Natural killer cell (primary cell): ENCODE data around the gene WDFY4. TPM values are rescaled to one million over a fixed set of nuclear protein-coding genes. Genes with fewer than 3 reads are reported as not detected.

Source experiments
- ATAC-seq, 3 donors: fragments of 150-1000 bp in 2 of 3; fragments of 200-7000 bp in 1 of 3; cut with Tn5 transposase; 1 replicate in 1 of 3; 2 replicates in 2 of 3; pipeline ENCODE4 v1.10.0; 2021; ENCODE audit warnings: mild to moderate bottlenecking in 2 of 3, moderate library complexity in 2 of 3
- DNase-seq, 2 donors: peaks; one replicate each; pipeline versions ENCODE4 v3.0.0 to v3.0.0-alpha.2; 2013 to 2021; ENCODE audit warnings: mixed read lengths in 1 of 2
- H3K27ac ChIP-seq: one replicate; pipeline ENCODE4 v1.5.1; 2013; ENCODE audit warnings: mild to moderate bottlenecking, low read length
- H3K27me3 ChIP-seq: one replicate; pipeline ENCODE4 v1.6.1; 2013; ENCODE audit warnings: low read length; ENCODE audit not compliant: control insufficient read depth, insufficient read depth
- H3K36me3 ChIP-seq: one replicate; pipeline ENCODE4 v1.6.1; 2013; ENCODE audit warnings: low read length; ENCODE audit not compliant: control insufficient read depth, insufficient read depth
- H3K4me1 ChIP-seq: one replicate; pipeline ENCODE4 v1.6.1; 2013; ENCODE audit warnings: low read length; ENCODE audit not compliant: control insufficient read depth, insufficient read depth
- H3K4me3 ChIP-seq: one replicate; pipeline ENCODE4 v1.5.1; 2013; ENCODE audit warnings: low read length
- H3K9me3 ChIP-seq: one replicate; pipeline ENCODE4 v1.6.1; 2013; ENCODE audit warnings: low read length; ENCODE audit not compliant: control insufficient read depth, insufficient read depth
- H3K27ac Mint-ChIP-seq, 2 donors: one replicate each; pipeline ENCODE4 v1.8.0; 2022; ENCODE audit warnings: mild to moderate bottlenecking in 2 of 2, mixed read lengths in 2 of 2, moderate library complexity in 1 of 2
- H3K27me3 Mint-ChIP-seq, 2 donors: one replicate each; pipeline ENCODE4 v1.8.0; 2022; ENCODE audit warnings: low read depth in 2 of 2, mixed read lengths in 2 of 2
- H3K36me3 Mint-ChIP-seq: one replicate; pipeline ENCODE4 v1.8.0; 2022; ENCODE audit warnings: mixed read lengths
- H3K4me1 Mint-ChIP-seq, 2 donors: one replicate each; pipeline ENCODE4 v1.8.0; 2022; ENCODE audit warnings: mixed read lengths in 2 of 2
- H3K4me3 Mint-ChIP-seq: one replicate; pipeline ENCODE4 v1.8.0; 2022; ENCODE audit warnings: mild to moderate bottlenecking, moderate library complexity, mixed read lengths
- H3K9me3 Mint-ChIP-seq, 2 donors: one replicate each; pipeline ENCODE4 v1.8.0; 2022; ENCODE audit warnings: mixed read lengths in 2 of 2
- CTCF ChIP-seq: fragments of 200-600 bp; IDR thresholded peaks from one replicate; pipeline ENCODE4 v1.8.0; 2022; ENCODE audit warnings: antibody characterized with exemption
- WGBS: methylation state at CpG from one replicate; pipeline ENCODE4 v1.1.7; 2013; ENCODE audit warnings: missing lambda C conversion rate; ENCODE audit not compliant: insufficient coverage; 5-methylcytosine and 5-hydroxymethylcytosine counted together
- intact Hi-C: fragments of 100-400 bp; cut with micrococcal nuclease; formaldehyde crosslinking; loops from one replicate; pipeline ENCODE4 v1.14.2; 2022
- total RNA-seq, 4 donors: library from RNA; stranded (reverse); fragments of 120-200 nt in 1 of 4; gene quantifications; one replicate each; pipeline versions ENCODE4 v1.2.3 to v1.2.4, GENCODE V29; 2013 to 2022

Gene WDFY4
- total RNA-seq, 3 donors from 2014 or later (not counting 1 experiment from before 2014, with no cell fraction given): 1.7 to 8.4 (median 3.5) TPM

GRCh38 chr10:48900371-48900801, 215.7 kb downstream of the WDFY4 start:
- Mint-ChIP-seq H3K9me3 (no peaks in the 10 kb centered on the region), H3K4me3 (no peak overlapping the region), H3K27ac (no peak overlapping the region), H3K36me3 (no peaks in the 10 kb centered on the region), H3K4me1 (no peaks in the 10 kb centered on the region), H3K27me3 (no peaks in the 10 kb centered on the region)
- Histone ChIP-seq H3K4me3 (no peak overlapping the region), H3K36me3 (no peaks in the 10 kb centered on the region), H3K27me3 (no peaks in the 10 kb centered on the region), H3K9me3 (no peaks in the 10 kb centered on the region), H3K27ac (no peak overlapping the region), H3K4me1 (no peaks in the 10 kb centered on the region)
- no peak for DNase-seq
- TF ChIP-seq CTCF: no peak
- ATAC-seq: no peak
- intact Hi-C loops: no loop called here
- 83% methylated on average over 2 of the region's 2 CpGs for WGBS

GRCh38 chr10:48901319-48901718, 216.6 kb downstream of the WDFY4 start:
- intact Hi-C loops: no loop called here
- TF ChIP-seq CTCF: no peak
- no peak overlapping the region for H3K4me3 Mint-ChIP-seq
- Histone ChIP-seq H3K27ac (no peak overlapping the region), H3K4me1 (no peaks in the 10 kb centered on the region), H3K36me3 (no peaks in the 10 kb centered on the region), H3K27me3 (no peaks in the 10 kb centered on the region), H3K4me3 (no peak overlapping the region), H3K9me3 (no peaks in the 10 kb centered on the region)
- H3K4me1 Mint-ChIP-seq: no peaks in the 10 kb centered on the region
- WGBS: 96% methylated on average over 4 of the region's 5 CpGs
- no peaks in the 10 kb centered on the region for H3K36me3 Mint-ChIP-seq
- no peaks in the 10 kb centered on the region for H3K9me3 Mint-ChIP-seq
- H3K27me3 Mint-ChIP-seq: no peaks in the 10 kb centered on the region
- no peak for ATAC-seq
- no peak overlapping the region for H3K27ac Mint-ChIP-seq
- DNase-seq: no peak

GRCh38 chr10:48902096-48902495, 217.4 kb downstream of the WDFY4 start:
- Histone ChIP-seq H3K36me3 (no peaks in the 10 kb centered on the region), H3K4me3 (no peak overlapping the region)
- H3K27ac Mint-ChIP-seq: no peak overlapping the region

More at GRCh38 chr10:48902096-48902495, 217.4 kb downstream of the WDFY4 start:
- H3K27ac ChIP-seq: no peak overlapping the region
- DNase-seq: no peak
- H3K36me3 Mint-ChIP-seq: no peaks in the 10 kb centered on the region
- no peaks in the 10 kb centered on the region for H3K27me3 Mint-ChIP-seq
- intact Hi-C loops: no loop called here
- 92% methylated on average over 7 of the region's 7 CpGs for WGBS
- H3K27me3 ChIP-seq: no peaks in the 10 kb centered on the region
- H3K4me1 ChIP-seq: no peaks in the 10 kb centered on the region
- ATAC-seq: no peak
- H3K9me3 Mint-ChIP-seq: no peaks in the 10 kb centered on the region
- no peak for TF ChIP-seq CTCF
- no peaks in the 10 kb centered on the region for H3K4me1 Mint-ChIP-seq
- no peak overlapping the region for H3K4me3 Mint-ChIP-seq
- H3K9me3 ChIP-seq: no peaks in the 10 kb centered on the region
